Measurements from ENCODE around the gene SPRED2.

Gene SPRED2

DNA sequence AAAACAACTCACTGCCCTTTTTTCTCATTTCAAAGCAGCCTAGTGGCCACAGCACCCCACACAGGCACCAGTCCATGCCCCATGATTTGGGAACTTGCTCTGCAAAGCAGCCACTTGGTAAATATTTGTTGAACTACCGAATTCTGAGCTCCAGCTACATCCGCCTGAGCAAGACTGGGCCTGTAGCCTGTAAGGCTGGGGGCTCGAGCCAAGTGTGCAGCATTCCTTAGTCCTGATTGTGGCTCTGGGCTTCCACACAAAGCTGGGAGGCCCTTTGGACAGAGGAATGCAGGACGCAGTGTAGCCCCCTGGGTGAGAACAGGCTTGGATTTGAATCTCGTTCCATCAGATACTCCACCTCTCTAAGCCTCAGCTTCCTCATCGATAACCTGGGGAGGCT lies 116.3 kb downstream of the SPRED2 start:
- peaks cover 33% of the 10 kb centered on the region for H3K36me3 ChIP-seq (ENCODE audit: control insufficient read depth, low read length)
- no peak for TF ChIP-seq EZH2phosphoT487 (IDR thresholded peaks at IDR 0.05; ENCODE audit: borderline replicate concordance, low read length)
- TF ChIP-seq, protein P1, sequence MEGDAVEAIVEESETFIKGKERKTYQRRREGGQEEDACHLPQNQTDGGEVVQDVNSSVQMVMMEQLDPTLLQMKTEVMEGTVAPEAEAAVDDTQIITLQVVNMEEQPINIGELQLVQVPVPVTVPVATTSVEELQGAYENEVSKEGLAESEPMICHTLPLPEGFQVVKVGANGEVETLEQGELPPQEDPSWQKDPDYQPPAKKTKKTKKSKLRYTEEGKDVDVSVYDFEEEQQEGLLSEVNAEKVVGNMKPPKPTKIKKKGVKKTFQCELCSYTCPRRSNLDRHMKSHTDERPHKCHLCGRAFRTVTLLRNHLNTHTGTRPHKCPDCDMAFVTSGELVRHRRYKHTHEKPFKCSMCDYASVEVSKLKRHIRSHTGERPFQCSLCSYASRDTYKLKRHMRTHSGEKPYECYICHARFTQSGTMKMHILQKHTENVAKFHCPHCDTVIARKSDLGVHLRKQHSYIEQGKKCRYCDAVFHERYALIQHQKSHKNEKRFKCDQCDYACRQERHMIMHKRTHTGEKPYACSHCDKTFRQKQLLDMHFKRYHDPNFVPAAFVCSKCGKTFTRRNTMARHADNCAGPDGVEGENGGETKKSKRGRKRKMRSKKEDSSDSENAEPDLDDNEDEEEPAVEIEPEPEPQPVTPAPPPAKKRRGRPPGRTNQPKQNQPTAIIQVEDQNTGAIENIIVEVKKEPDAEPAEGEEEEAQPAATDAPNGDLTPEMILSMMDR (IDR thresholded peaks at IDR 0.05; ENCODE audit: low read depth, low read length, poor library complexity, severe bottlenecking): no peak
- H3K79me2 ChIP-seq (ENCODE audit: control insufficient read depth, low read length): no peaks in the 10 kb centered on the region
- no peaks in the 10 kb centered on the region for H3K27me3 ChIP-seq (ENCODE audit: control insufficient read depth, low read length)
- no peaks in the 10 kb centered on the region for H4K20me1 ChIP-seq (ENCODE audit: control insufficient read depth, insufficient read depth, low read depth, low read length)
- H3K4me3 ChIP-seq (ENCODE audit: low read length): no peak overlapping the region
- H3K9me2 ChIP-seq (replicated peaks; ENCODE audit: control insufficient read depth, low read length): no peaks in the 10 kb centered on the region
- H3K4me2 ChIP-seq (ENCODE audit: low read length): no peak overlapping the region
- peaks cover 16% of the 10 kb centered on the region for H3K4me1 ChIP-seq (ENCODE audit: control insufficient read depth, low read length)
- H3K9me3 ChIP-seq (ENCODE audit: control insufficient read depth, insufficient read depth, low read length): no peaks in the 10 kb centered on the region
- H3F3A ChIP-seq (ENCODE audit: control insufficient read depth, insufficient read depth): 0 out of 2 replicates have a peak, but pooled peaks cover 2% of the 10 kb centered on the region
- no peak overlapping the region for H3K27ac ChIP-seq (ENCODE audit: low read depth, low read length)

DNA sequence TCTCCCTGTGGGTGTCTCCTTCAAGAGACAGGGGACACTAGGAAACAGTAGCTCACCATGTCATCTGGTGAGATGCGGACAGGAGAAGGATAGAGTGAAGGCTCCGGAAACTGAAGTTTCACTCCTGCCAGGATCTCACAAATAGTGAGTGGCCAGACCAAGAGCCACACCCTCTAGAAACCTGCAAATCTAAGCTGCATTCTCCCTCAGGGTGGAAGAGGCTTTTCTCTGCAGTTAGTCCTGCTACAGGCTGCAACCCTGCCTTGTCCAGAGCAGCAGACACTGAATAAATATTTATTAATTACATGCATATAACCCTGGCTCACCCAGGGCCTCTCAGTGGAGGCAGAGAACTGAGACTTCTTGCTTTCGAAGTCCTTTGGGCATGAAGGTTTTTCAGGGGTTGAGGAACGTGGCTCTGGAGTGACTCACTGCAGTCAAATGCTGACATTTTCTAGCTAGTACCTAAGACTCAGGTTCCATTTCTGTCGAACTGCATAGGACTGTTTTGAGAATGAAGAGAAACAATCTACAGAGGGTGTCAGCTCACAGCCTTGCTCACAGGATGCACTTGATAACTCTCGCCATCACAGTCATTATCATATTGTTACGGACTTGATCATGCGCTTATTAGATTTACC lies 117.5 kb downstream of the SPRED2 start:
- no peaks in the 10 kb centered on the region for H4K20me1 ChIP-seq (ENCODE audit: control insufficient read depth, insufficient read depth, low read depth, low read length)
- peaks cover 33% of the 10 kb centered on the region for H3K36me3 ChIP-seq (ENCODE audit: control insufficient read depth, low read length)
- H3K9me2 ChIP-seq (replicated peaks; ENCODE audit: control insufficient read depth, low read length): no peaks in the 10 kb centered on the region
- H3K4me3 ChIP-seq (ENCODE audit: low read length): no peak overlapping the region
- TF ChIP-seq EZH2phosphoT487 (IDR thresholded peaks at IDR 0.05; ENCODE audit: borderline replicate concordance, low read length): no peak
- TF ChIP-seq, protein P1 (IDR thresholded peaks at IDR 0.05; ENCODE audit: low read depth, low read length, poor library complexity, severe bottlenecking): no peak
- H3K9me3 ChIP-seq (ENCODE audit: control insufficient read depth, insufficient read depth, low read length): no peaks in the 10 kb centered on the region
- no peak overlapping the region for H3K27ac ChIP-seq (ENCODE audit: low read depth, low read length)
- H3K4me2 ChIP-seq (ENCODE audit: low read length): no peak overlapping the region
- no peaks in the 10 kb centered on the region for H3F3A ChIP-seq (ENCODE audit: control insufficient read depth, insufficient read depth)
- H3K27me3 ChIP-seq (ENCODE audit: control insufficient read depth, low read length): no peaks in the 10 kb centered on the region
- H3K4me1 ChIP-seq (ENCODE audit: control insufficient read depth, low read length): peaks cover 6% of the 10 kb centered on the region
- no peaks in the 10 kb centered on the region for H3K79me2 ChIP-seq (ENCODE audit: control insufficient read depth, low read length)

DNA sequence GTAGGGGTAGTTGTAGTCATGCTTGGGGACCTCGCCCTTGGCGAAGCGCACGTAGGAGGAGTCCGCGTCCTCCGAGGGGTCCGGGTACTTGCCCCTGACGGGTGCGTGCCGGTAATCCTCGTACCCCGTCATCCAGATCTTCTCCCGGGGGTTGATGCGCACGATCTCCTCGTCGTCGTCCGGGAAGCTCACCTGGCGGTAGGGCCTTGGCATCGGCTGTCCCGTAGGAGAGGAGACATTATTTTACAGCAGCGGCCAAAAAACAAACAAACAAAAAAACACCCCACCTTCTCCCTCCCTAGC lies 118.5 kb downstream of the SPRED2 start:
- Histone ChIP-seq H3K4me3 (ENCODE audit: low read length) (no peak overlapping the region), H3K4me2 (ENCODE audit: low read length) (no peak overlapping the region), H3F3A (ENCODE audit: control insufficient read depth, insufficient read depth) (no peaks in the 10 kb centered on the region), H3K36me3 (ENCODE audit: control insufficient read depth, low read length) (peaks cover 31% of the 10 kb centered on the region), H3K79me2 (ENCODE audit: control insufficient read depth, low read length) (no peaks in the 10 kb centered on the region), H3K9me2 (replicated peaks; ENCODE audit: control insufficient read depth, low read length) (no peaks in the 10 kb centered on the region), H3K27ac (ENCODE audit: low read depth, low read length) (no peak overlapping the region), H3K4me1 (ENCODE audit: control insufficient read depth, low read length) (peaks cover 6% of the 10 kb centered on the region), H4K20me1 (ENCODE audit: control insufficient read depth, insufficient read depth, low read depth, low read length) (no peaks in the 10 kb centered on the region), H3K9me3 (ENCODE audit: control insufficient read depth, insufficient read depth, low read length) (no peaks in the 10 kb centered on the region), H3K27me3 (ENCODE audit: control insufficient read depth, low read length) (no peaks in the 10 kb centered on the region)
- TF ChIP-seq EZH2phosphoT487 (IDR thresholded peaks at IDR 0.05; ENCODE audit: borderline replicate concordance, low read length): no peak
- TF ChIP-seq, protein P1 (IDR thresholded peaks at IDR 0.05; ENCODE audit: low read depth, low read length, poor library complexity, severe bottlenecking): no peak
